Measurements from ENCODE around the gene A2ML1. TPM values are rescaled to one million over a fixed set of nuclear protein-coding genes. Genes with fewer than 3 reads are reported as not detected.
"Not testable (repeated sequence)": the region's sequence is repeated elsewhere in the genome, so short reads cannot be mapped to it uniquely, and the experiment has no call there.

The A2ML1 gene
- total RNA-seq, 1 donor from 2014 or later, result 194 TPM

DNA sequence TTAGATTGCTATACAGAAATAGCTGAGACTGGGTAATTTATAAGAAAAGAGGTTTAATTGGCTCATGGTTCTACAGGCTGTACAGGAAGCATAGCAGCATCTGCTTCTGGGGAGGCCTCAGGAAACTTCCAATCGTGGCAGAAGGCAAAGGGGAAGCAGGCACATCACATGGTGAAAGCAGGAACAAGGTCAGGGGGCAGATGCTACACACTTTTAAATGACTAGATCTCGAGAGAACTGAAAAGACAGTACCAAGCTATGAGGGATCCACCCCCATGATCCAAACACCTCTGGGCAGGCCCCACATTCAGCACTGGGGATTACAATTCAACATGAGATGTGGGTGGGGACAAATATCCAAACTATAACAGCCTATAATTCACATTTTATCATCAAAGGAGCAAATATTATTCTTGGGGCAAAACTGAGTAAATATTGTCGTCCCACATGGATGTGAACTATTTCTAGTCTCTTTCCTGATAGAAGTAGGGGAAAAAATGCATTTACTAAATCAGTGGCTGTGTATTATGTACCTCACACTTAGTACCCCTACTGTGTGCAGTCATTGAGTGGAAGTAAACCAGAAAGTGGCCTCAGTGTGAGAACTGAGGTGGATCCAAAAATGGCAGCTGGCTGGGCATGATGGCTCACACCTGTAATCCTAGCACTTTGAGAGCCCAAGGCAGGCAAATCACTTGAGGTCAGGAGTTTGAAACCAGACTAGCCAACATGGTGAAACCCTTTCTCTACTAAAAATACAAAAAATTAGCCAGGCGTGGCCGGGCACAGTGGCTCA is 25.4 kb upstream of the A2ML1 start:
- no peak for DNase-seq (ENCODE audit: extremely low spot score in 2 of 2)
- Histone ChIP-seq H3K4me3 (no peak overlapping the region), H3K9me3 (no peaks in the 10 kb centered on the region), H3K27ac (no peak overlapping the region), H3K4me1 (no peaks in the 10 kb centered on the region), H3K36me3 (no peaks in the 10 kb centered on the region), H3K27me3 (no peaks in the 10 kb centered on the region)
- TF ChIP-seq POLR2AphosphoS5 (IDR thresholded peaks at IDR 0.05; ENCODE audit: insufficient read depth in 1 of 2, low read depth in 1 of 2) (no peak), POLR2A (IDR thresholded peaks at IDR 0.05) (no peak)
- TF ChIP-seq, protein P1, sequence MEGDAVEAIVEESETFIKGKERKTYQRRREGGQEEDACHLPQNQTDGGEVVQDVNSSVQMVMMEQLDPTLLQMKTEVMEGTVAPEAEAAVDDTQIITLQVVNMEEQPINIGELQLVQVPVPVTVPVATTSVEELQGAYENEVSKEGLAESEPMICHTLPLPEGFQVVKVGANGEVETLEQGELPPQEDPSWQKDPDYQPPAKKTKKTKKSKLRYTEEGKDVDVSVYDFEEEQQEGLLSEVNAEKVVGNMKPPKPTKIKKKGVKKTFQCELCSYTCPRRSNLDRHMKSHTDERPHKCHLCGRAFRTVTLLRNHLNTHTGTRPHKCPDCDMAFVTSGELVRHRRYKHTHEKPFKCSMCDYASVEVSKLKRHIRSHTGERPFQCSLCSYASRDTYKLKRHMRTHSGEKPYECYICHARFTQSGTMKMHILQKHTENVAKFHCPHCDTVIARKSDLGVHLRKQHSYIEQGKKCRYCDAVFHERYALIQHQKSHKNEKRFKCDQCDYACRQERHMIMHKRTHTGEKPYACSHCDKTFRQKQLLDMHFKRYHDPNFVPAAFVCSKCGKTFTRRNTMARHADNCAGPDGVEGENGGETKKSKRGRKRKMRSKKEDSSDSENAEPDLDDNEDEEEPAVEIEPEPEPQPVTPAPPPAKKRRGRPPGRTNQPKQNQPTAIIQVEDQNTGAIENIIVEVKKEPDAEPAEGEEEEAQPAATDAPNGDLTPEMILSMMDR (IDR thresholded peaks at IDR 0.05), result no peak
- intact Hi-C loops (cut with DNase I), result no loop called here

DNA sequence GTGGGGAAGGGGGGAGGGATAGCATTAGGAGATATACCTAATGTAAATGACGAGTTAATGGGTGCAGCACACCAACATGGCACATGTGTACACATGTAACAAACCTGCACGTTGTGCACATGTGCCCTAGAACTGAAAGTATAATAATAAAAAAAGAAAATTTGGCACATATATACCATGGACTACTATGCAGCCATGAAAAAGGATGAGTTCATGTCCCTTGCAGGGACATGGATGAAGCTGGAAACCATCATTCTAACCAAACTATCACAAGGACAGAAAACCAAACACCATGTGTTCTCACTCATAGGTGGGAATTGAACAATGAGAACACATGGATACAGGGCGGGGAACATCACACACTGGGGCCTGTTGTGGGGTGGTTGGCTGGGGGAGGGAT is 21.2 kb upstream of the A2ML1 start:
- H3K4me3 ChIP-seq; H3K27me3 ChIP-seq; H3K27ac ChIP-seq; H3K36me3 ChIP-seq; DNase-seq (ENCODE audit: extremely low spot score in 2 of 2); intact Hi-C loops (cut with DNase I); H3K4me1 ChIP-seq; H3K9me3 ChIP-seq: not testable (repeated sequence)

DNA sequence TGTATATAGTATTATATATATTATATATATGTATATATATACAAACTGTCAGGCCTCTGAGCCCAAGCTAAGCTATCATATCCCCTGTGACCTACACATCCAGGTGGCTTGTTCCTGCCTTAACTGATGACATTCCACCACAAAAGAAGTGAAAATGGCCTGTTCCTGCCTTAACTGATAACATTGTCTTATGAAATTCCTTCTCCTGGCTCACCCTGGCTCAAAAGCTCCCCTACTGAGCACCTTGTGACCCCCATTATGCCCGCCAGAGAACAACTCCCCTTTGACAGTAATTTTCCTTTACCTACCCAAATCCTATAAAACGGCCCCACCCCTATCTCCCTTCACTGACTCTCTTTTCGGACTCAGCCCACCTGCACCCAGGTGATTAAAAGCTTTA is 17.6 kb upstream of the A2ML1 start:
- H3K4me3 ChIP-seq; H3K27me3 ChIP-seq; intact Hi-C loops (cut with DNase I); DNase-seq (ENCODE audit: extremely low spot score in 2 of 2); H3K27ac ChIP-seq; H3K36me3 ChIP-seq; H3K9me3 ChIP-seq; H3K4me1 ChIP-seq: not testable (repeated sequence)

DNA sequence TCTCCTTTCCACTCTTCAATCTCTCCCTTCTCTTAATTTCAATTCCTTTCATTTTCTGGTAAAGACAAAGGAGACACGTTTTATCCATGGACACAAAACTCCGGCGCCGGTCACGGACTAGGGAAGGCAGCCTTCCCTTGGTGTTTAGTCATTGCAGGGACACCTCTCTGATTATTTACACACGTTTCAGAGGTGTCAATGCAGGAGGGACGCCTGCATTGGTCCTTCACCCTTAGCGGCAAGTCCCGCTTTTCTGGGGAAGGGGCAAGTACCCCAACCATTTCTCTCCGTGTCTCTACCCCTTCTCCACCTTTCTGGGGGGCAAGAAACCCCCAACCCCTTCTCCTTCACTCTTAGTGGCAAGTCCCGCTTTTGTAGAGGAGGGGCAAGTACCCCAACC is 16.9 kb upstream of the A2ML1 start:
- DNase-seq (ENCODE audit: extremely low spot score in 2 of 2); H3K27me3 ChIP-seq; H3K4me1 ChIP-seq; H3K9me3 ChIP-seq; H3K36me3 ChIP-seq; intact Hi-C loops (cut with DNase I); H3K4me3 ChIP-seq; H3K27ac ChIP-seq: not testable (repeated sequence)

DNA sequence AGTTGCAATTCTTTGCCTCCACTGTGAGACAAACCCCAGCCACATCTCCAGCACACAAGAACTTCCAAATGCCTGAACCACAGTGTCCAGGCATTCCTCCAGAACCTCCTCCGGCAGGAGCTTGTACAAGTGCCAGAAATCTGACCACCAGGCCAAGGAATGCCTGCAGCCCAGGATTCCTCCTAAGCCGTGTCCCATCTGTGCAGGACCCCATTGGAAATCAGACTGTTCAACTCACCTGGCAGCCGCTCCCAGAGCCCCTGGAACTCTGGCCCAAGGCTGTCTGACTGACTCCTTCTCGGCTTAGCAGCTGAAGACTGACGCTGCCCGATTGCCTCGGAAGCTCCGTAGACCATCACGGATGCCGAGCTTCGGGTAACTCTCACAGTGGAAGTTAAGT is 15.3 kb upstream of the A2ML1 start:
- intact Hi-C loops (cut with DNase I); H3K9me3 ChIP-seq: not testable (repeated sequence)

DNA sequence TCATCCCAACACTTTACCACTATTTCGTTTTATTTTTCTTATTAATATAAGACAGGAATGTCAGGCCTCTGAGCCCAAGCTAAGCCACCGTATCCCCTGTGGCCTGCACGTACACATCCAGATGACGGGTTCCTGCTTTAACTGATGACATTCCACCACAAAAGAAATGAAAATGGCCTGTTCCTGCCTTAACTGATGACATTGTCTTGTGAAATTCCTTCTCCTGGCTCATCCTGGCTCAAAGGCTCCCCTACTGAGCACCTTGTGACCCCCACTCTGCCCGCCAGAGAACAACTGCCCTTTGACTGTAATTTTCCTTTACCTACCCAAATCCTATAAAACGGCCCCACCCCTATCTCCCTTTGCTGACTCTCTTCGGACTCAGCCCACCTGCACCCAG is 12.3 kb upstream of the A2ML1 start:
- H3K27me3 ChIP-seq; H3K9me3 ChIP-seq; H3K4me1 ChIP-seq; intact Hi-C loops (cut with DNase I); H3K4me3 ChIP-seq; DNase-seq (ENCODE audit: extremely low spot score in 2 of 2); H3K36me3 ChIP-seq; H3K27ac ChIP-seq: not testable (repeated sequence)

More for the DNA sequence above, 15.3 kb upstream of the A2ML1 start:
- not testable (repeated sequence) for H3K27me3 ChIP-seq; H3K4me1 ChIP-seq; H3K27ac ChIP-seq; DNase-seq (ENCODE audit: extremely low spot score in 2 of 2); H3K36me3 ChIP-seq; H3K4me3 ChIP-seq

DNA sequence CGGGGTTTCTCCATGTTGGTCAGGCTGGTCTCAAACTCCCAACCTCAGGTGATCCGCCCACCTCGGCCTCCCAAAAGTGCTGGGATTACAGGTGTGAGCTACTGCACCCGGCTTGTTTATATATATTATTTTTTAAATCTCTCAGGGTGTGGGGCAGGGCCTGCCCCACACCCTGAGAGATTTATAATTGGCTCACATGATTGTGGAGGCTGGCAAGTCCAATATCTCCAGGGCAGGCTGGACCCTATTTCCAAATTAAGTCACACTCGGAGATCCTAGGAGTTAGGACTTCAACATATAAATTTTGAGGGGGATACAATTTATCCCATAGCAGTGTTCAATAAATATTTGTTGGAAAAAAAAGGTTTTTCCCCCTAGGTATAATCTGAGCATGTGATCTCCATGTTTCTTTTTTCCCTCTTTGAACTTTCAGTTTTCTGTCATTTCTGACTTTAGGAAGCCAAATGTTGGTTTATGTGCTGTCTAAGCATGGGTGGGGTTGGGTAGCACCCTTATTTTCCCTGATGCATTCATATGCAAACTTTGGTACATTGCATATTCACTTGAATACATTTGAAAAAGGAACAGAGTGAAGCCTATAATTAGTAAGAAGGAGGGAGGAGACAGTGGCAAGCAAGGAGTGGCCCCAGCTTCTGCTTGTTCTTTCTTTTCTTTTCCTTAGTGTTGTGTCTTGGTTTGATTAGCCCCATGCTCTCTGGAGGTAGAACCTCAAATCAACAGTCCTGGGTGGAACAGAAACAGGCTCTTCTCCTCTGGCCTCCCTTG is 8.7 kb upstream of the A2ML1 start:
- Histone ChIP-seq H3K4me3 (no peak overlapping the region), H3K36me3 (no peaks in the 10 kb centered on the region), H3K27ac (no peak overlapping the region), H3K27me3 (no peaks in the 10 kb centered on the region), H3K4me1 (no peaks in the 10 kb centered on the region), H3K9me3 (no peaks in the 10 kb centered on the region)
- intact Hi-C loops (cut with DNase I), result no loop called here
- TF ChIP-seq POLR2AphosphoS5 (IDR thresholded peaks at IDR 0.05; ENCODE audit: insufficient read depth in 1 of 2, low read depth in 1 of 2), result no peak
- TF ChIP-seq, protein P1 (IDR thresholded peaks at IDR 0.05), result no peak
- TF ChIP-seq POLR2A (IDR thresholded peaks at IDR 0.05), result no peak
- DNase-seq (ENCODE audit: extremely low spot score in 2 of 2), result no peak
